H1 (cell line): Measurements from ENCODE around the gene MAK.

Experiments used
- BACH1 ChIP-seq: IDR thresholded peaks from 2 replicates; pipeline ENCODE4 v1.6.1; 2012; ENCODE audit warnings: low read length, improper control_type of control experiment
- CTCF ChIP-seq, 3 experiments: IDR thresholded peaks; 1 replicate in 2 of 3; 2 replicates in 1 of 3; pipeline versions ENCODE4 v1.5.1 to v1.6.1; 2011; ENCODE audit warnings: low read length in 3 of 3, mild to moderate bottlenecking in 3 of 3, inconsistent platforms in 2 of 3, low read depth in 1 of 3, moderate library complexity in 1 of 3; ENCODE audit not compliant: insufficient read depth in 1 of 3; ENCODE audit errors: control extremely low read depth in 1 of 3
- EP300 ChIP-seq, 2 experiments: IDR thresholded peaks; 1 replicate in 1 of 2; 2 replicates in 1 of 2; pipeline ENCODE4 v1.6.1; 2011 to 2012; ENCODE audit warnings: low read depth in 2 of 2, low read length in 2 of 2, mild to moderate bottlenecking in 2 of 2, borderline replicate concordance in 1 of 2, inconsistent platforms in 1 of 2, moderate library complexity in 1 of 2
- EZH2 ChIP-seq: fragments of 200-600 bp; sonication (generic); IDR thresholded peaks from 2 replicates; pipeline ENCODE4 v1.7.1; 2012; ENCODE audit warnings: low read depth, mild to moderate bottlenecking, moderate library complexity, low read length, inconsistent platforms; ENCODE audit not compliant: severe bottlenecking
- POLR2A ChIP-seq, 2 experiments: IDR thresholded peaks; 1 replicate in 1 of 2; 2 replicates in 1 of 2; pipeline ENCODE4 v1.6.1; 2011; ENCODE audit warnings: low read depth in 2 of 2, low read length in 2 of 2, mild to moderate bottlenecking in 2 of 2; ENCODE audit errors: control extremely low read depth in 1 of 2
- YY1 ChIP-seq: IDR thresholded peaks from 2 replicates; pipeline ENCODE4 v1.6.1; 2011; ENCODE audit warnings: low read depth, mild to moderate bottlenecking, low read length

GRCh38 chr6:10747251-10747972, 90.9 kb downstream of the MAK start, which contains the start of gene TMEM14B:
- TF ChIP-seq EZH2 = no peak
- peak; percentile 67 to 87 for TF ChIP-seq POLR2A (IDR thresholded peaks at IDR 0.05; ENCODE audit: control extremely low read depth in 1 of 2, low read depth in 2 of 2, low read length in 2 of 2)
- TF ChIP-seq EP300 (IDR thresholded peaks at IDR 0.05; ENCODE audit: borderline replicate concordance in 1 of 2, low read depth in 2 of 2, low read length in 2 of 2) = no peak
- TF ChIP-seq BACH1 = no peak
- no peak for TF ChIP-seq CTCF (IDR thresholded peaks at IDR 0.05; ENCODE audit: control extremely low read depth in 1 of 3, insufficient read depth in 1 of 3, low read depth in 1 of 3, low read length in 3 of 3)
- no peak for TF ChIP-seq YY1
